ENCODE measurements around the gene ATL3.
"Not testable (repeated sequence)": the region's sequence is repeated elsewhere in the genome, so short reads cannot be mapped to it uniquely, and the experiment has no call there.

ATL3 gene

DNA sequence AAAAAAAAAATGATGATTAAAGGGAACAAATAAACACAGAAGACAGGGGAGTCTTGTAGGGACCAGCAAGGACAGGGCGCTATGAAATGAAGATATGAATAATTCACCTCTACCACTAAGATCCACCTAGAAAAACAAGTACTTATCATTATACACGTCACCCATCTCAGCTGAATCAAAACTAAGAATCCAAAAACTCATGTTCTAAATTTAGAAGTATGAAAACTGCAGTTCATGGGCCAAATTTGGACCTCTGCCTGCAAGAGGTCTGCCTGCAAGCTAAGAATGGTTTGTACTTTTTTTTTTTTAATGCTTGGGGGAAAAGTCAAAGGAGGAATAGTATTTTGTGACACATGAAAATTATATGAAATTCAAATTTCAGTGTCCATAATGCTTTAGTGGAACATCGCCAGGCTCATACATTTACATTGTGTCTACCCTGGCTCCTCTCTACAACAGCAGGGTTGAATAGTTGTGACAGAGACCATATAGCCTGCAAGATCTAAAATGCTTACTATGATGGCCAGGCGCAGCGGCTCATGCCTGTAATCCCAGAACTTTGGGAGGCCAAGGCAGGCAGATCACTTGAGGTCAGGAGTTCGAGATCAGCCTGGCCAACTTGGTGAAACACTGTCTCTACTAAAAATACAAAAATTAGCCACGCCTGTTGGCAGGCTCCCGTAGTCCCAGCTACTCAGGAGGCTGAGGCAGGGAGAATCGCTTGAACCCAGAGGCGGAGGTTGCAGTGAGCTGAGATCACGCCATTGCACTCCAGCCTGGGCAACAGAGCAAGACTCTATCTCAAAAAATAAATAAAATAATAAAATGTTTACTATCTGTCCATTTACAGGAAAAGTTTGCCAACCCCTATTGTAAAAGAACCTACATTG lies 68.6 kb downstream of the ATL3 start:
- not testable (repeated sequence) for H3K4me3 ChIP-seq (ENCODE audit: low read depth, low read length); H3K4ac ChIP-seq (ENCODE audit: low read depth, low read length); H2BK120ac ChIP-seq (ENCODE audit: insufficient read depth, low read length, poor library complexity); H2AFZ ChIP-seq (ENCODE audit: insufficient read depth, low read length, poor library complexity); H3K14ac ChIP-seq (ENCODE audit: low read length); H2BK5ac ChIP-seq (ENCODE audit: low read depth, low read length, poor library complexity); H4K12ac ChIP-seq (ENCODE audit: low read depth, low read length); DNase-seq; H4K91ac ChIP-seq (ENCODE audit: low read depth, low read length); H3K4me1 ChIP-seq (ENCODE audit: control insufficient read depth in 1 of 2, insufficient read depth in 2 of 2, low read length in 2 of 2); H3K4me2 ChIP-seq (ENCODE audit: low read length); H2BK12ac ChIP-seq (ENCODE audit: low read length); H3K79me2 ChIP-seq (ENCODE audit: control insufficient read depth, insufficient read depth, low read length, poor library complexity); H3K23ac ChIP-seq (ENCODE audit: low read length); H3K9ac ChIP-seq (ENCODE audit: low read length); H3K79me1 ChIP-seq (ENCODE audit: low read length); H3K27me3 ChIP-seq (ENCODE audit: insufficient read depth, low read length); H2AK5ac ChIP-seq (ENCODE audit: low read length); H3K9me3 ChIP-seq (ENCODE audit: insufficient read depth, low read depth, low read length); H4K8ac ChIP-seq (ENCODE audit: low read depth, low read length); H3K18ac ChIP-seq (ENCODE audit: low read length); H3K27ac ChIP-seq (ENCODE audit: low read depth, low read length); H3K36me3 ChIP-seq (ENCODE audit: control insufficient read depth in 1 of 2, insufficient read depth in 2 of 2, low read length in 2 of 2)
- no CpG with 5 or more reads among the region's 11 CpGs for WGBS (ENCODE audit: extremely low coverage, insufficient coverage, insufficient read length)

DNA sequence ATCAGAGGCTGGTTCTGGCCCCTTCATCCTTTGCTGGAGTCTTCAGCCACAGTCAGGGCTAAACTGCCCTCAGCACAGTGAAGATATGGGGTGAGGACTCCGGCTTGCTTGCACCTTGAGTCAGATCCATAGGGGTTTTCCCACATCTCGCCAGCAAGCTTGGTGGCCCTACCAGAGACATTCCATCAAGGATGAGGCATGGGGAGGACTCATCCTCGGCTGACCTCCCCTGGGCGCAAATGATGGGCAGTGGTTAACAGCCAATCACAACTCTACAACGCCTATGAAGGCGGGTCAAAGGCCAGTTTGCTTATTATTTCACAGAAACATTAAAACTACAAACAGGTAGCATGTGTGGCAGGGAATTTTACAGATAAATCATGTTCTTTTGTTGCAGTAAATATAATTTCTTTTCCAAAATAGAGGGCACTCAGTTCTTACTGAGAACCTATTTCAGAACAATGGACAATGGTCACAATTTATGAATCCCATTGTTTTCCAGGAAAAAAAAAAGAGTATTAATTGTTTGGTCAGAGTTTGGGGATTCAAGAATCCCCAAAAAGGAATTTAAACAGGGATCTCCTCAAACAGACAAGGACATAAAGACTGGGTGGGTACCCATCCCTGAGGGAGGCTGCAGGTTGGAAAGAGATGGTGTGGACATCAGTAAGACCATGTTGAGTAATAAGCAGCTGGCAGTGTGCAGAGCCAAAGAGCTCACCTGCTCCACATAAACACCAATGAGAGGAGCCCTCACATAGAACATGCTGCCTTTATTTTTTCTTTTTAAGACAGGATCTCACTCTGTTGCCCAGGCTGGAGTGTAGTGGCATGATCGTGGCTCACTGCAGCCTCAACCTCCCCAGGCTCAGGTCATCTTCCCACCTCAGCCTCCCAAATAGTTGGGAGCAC lies 71.7 kb downstream of the ATL3 start:
- Histone ChIP-seq H3K4ac (ENCODE audit: low read depth, low read length) (no peak overlapping the region), H3K9me3 (ENCODE audit: insufficient read depth, low read depth, low read length) (no peaks in the 10 kb centered on the region), H2AFZ (ENCODE audit: insufficient read depth, low read length, poor library complexity) (no peak overlapping the region), H3K27ac (ENCODE audit: low read depth, low read length) (no peak overlapping the region), H3K36me3 (ENCODE audit: control insufficient read depth in 1 of 2, insufficient read depth in 2 of 2, low read length in 2 of 2) (peaks cover 0 to 2% of the 10 kb centered on the region in 2 experiments), H3K27me3 (ENCODE audit: insufficient read depth, low read length) (no peaks in the 10 kb centered on the region), H2BK12ac (ENCODE audit: low read length) (no peak overlapping the region), H4K12ac (ENCODE audit: low read depth, low read length) (no peak overlapping the region), H3K23ac (ENCODE audit: low read length) (no peak overlapping the region), H3K9ac (ENCODE audit: low read length) (no peak overlapping the region), H3K14ac (ENCODE audit: low read length) (no peak overlapping the region), H2BK5ac (ENCODE audit: low read depth, low read length, poor library complexity) (no peak overlapping the region), H2AK5ac (ENCODE audit: low read length) (no peak overlapping the region), H3K4me2 (ENCODE audit: low read length) (no peak overlapping the region), H3K18ac (ENCODE audit: low read length) (no peak overlapping the region), H4K8ac (ENCODE audit: low read depth, low read length) (no peak overlapping the region), H3K79me2 (ENCODE audit: control insufficient read depth, insufficient read depth, low read length, poor library complexity) (no peaks in the 10 kb centered on the region), H3K4me1 (ENCODE audit: control insufficient read depth in 1 of 2, insufficient read depth in 2 of 2, low read length in 2 of 2) (no peaks in the 10 kb centered on the region), H3K4me3 (ENCODE audit: low read depth, low read length) (no peak overlapping the region), H2BK120ac (ENCODE audit: insufficient read depth, low read length, poor library complexity) (no peak overlapping the region), H3K79me1 (ENCODE audit: low read length) (no peaks in the 10 kb centered on the region), H4K91ac (ENCODE audit: low read depth, low read length) (no peak overlapping the region)
- WGBS (ENCODE audit: extremely low coverage, insufficient coverage, insufficient read length), result no CpG with 5 or more reads among the region's 7 CpGs
- peak; percentile 92 to 94 for DNase-seq

DNA sequence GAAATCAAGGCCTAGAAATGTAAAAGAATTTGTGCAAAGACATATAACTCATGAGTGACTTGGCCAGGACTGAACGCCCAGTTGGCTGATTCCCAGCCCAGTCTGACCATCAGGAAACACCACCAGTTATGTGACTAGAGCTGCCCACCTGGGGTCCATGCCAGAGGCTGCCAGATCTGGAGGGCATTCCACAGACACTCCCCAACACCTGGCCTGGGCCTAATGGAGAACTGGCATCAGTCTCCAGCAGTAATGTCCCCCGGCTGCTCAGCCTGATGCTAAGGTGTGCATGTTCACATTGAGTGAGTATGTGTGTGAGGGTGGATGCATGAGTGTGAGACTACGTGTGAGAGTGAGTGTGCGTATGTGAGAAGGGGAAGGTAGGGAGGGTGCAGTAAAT lies 72.6 kb downstream of the ATL3 start:
- Histone ChIP-seq H3K27ac (ENCODE audit: low read depth, low read length) (no peak overlapping the region), H3K4me1 (ENCODE audit: control insufficient read depth in 1 of 2, insufficient read depth in 2 of 2, low read length in 2 of 2) (no peaks in the 10 kb centered on the region), H2AFZ (ENCODE audit: insufficient read depth, low read length, poor library complexity) (no peak overlapping the region)

DNA sequence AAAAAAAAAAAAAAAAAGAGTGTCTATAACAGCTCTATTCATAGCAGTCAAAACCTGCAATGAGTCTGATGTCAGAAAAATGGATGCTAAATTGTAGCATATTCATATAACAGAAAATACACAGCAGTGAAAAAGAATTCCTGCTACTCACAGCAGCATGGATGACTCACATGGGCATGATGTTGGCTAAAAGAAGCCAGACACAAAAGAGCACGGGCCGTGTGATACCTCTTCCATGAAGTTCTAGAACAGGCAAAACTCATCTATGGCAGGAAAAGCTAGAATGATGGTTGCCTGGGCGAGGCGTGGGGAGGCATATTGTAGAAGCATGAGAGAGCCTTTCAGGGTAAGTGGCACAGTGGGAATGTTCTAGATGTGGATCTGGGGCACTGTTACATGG lies 75.9 kb downstream of the ATL3 start:
- no peaks in the 10 kb centered on the region for H3K79me2 ChIP-seq (ENCODE audit: control insufficient read depth, insufficient read depth, low read length, poor library complexity)
- H3K36me3 ChIP-seq (ENCODE audit: control insufficient read depth in 1 of 2, insufficient read depth in 2 of 2, low read length in 2 of 2), result peaks cover 2 to 5% of the 10 kb centered on the region in 2 experiments

More for the DNA sequence above, 72.6 kb downstream of the ATL3 start:
- H4K91ac ChIP-seq (ENCODE audit: low read depth, low read length), result no peak overlapping the region
- no peaks in the 10 kb centered on the region for H3K79me2 ChIP-seq (ENCODE audit: control insufficient read depth, insufficient read depth, low read length, poor library complexity)
- H2AK5ac ChIP-seq (ENCODE audit: low read length), result no peak overlapping the region
- no peak overlapping the region for H3K9ac ChIP-seq (ENCODE audit: low read length)
- 100% methylated on average over 2 of the region's 4 CpGs for WGBS (ENCODE audit: extremely low coverage, insufficient coverage, insufficient read length)
- H3K27me3 ChIP-seq (ENCODE audit: insufficient read depth, low read length), result no peaks in the 10 kb centered on the region
- H3K14ac ChIP-seq (ENCODE audit: low read length), result no peak overlapping the region
- H2BK120ac ChIP-seq (ENCODE audit: insufficient read depth, low read length, poor library complexity), result no peak overlapping the region
- no peak overlapping the region for H3K4ac ChIP-seq (ENCODE audit: low read depth, low read length)
- H4K8ac ChIP-seq (ENCODE audit: low read depth, low read length), result no peak overlapping the region
- no peaks in the 10 kb centered on the region for H3K9me3 ChIP-seq (ENCODE audit: insufficient read depth, low read depth, low read length)
- H2BK5ac ChIP-seq (ENCODE audit: low read depth, low read length, poor library complexity), result no peak overlapping the region
- H3K4me3 ChIP-seq (ENCODE audit: low read depth, low read length), result no peak overlapping the region
- no peaks in the 10 kb centered on the region for H3K79me1 ChIP-seq (ENCODE audit: low read length)
- no peak overlapping the region for H3K18ac ChIP-seq (ENCODE audit: low read length)
- H4K12ac ChIP-seq (ENCODE audit: low read depth, low read length), result no peak overlapping the region
- no peak overlapping the region for H3K23ac ChIP-seq (ENCODE audit: low read length)
- no peak overlapping the region for H2BK12ac ChIP-seq (ENCODE audit: low read length)
- H3K36me3 ChIP-seq (ENCODE audit: control insufficient read depth in 1 of 2, insufficient read depth in 2 of 2, low read length in 2 of 2), result peaks cover 0 to 2% of the 10 kb centered on the region in 2 experiments
- DNase-seq, result no peak
- H3K4me2 ChIP-seq (ENCODE audit: low read length), result no peak overlapping the region

More for the DNA sequence above, 75.9 kb downstream of the ATL3 start:
- Histone ChIP-seq H2BK120ac (ENCODE audit: insufficient read depth, low read length, poor library complexity) (no peak overlapping the region), H2AK5ac (ENCODE audit: low read length) (no peak overlapping the region), H4K8ac (ENCODE audit: low read depth, low read length) (no peak overlapping the region), H3K4me1 (ENCODE audit: control insufficient read depth in 1 of 2, insufficient read depth in 2 of 2, low read length in 2 of 2) (no peaks in the 10 kb centered on the region), H2BK5ac (ENCODE audit: low read depth, low read length, poor library complexity) (no peak overlapping the region), H3K18ac (ENCODE audit: low read length) (no peak overlapping the region), H4K91ac (ENCODE audit: low read depth, low read length) (no peak overlapping the region), H3K79me1 (ENCODE audit: low read length) (no peaks in the 10 kb centered on the region), H3K4me3 (ENCODE audit: low read depth, low read length) (no peak overlapping the region), H2AFZ (ENCODE audit: insufficient read depth, low read length, poor library complexity) (no peak overlapping the region), H3K4me2 (ENCODE audit: low read length) (no peak overlapping the region), H3K27me3 (ENCODE audit: insufficient read depth, low read length) (no peaks in the 10 kb centered on the region), H3K27ac (ENCODE audit: low read depth, low read length) (no peak overlapping the region), H3K14ac (ENCODE audit: low read length) (no peak overlapping the region), H3K4ac (ENCODE audit: low read depth, low read length) (no peak overlapping the region), H4K12ac (ENCODE audit: low read depth, low read length) (no peak overlapping the region), H3K9me3 (ENCODE audit: insufficient read depth, low read depth, low read length) (no peaks in the 10 kb centered on the region), H3K9ac (ENCODE audit: low read length) (no peak overlapping the region), H3K23ac (ENCODE audit: low read length) (no peak overlapping the region), H2BK12ac (ENCODE audit: low read length) (no peak overlapping the region)
- peak in 1 of 2 donors; percentile 34 for DNase-seq
- no CpG with 5 or more reads among the region's 4 CpGs for WGBS (ENCODE audit: extremely low coverage, insufficient coverage, insufficient read length)
